Measurements from ENCODE around the gene SOCS2.

SOCS2 gene

DNA sequence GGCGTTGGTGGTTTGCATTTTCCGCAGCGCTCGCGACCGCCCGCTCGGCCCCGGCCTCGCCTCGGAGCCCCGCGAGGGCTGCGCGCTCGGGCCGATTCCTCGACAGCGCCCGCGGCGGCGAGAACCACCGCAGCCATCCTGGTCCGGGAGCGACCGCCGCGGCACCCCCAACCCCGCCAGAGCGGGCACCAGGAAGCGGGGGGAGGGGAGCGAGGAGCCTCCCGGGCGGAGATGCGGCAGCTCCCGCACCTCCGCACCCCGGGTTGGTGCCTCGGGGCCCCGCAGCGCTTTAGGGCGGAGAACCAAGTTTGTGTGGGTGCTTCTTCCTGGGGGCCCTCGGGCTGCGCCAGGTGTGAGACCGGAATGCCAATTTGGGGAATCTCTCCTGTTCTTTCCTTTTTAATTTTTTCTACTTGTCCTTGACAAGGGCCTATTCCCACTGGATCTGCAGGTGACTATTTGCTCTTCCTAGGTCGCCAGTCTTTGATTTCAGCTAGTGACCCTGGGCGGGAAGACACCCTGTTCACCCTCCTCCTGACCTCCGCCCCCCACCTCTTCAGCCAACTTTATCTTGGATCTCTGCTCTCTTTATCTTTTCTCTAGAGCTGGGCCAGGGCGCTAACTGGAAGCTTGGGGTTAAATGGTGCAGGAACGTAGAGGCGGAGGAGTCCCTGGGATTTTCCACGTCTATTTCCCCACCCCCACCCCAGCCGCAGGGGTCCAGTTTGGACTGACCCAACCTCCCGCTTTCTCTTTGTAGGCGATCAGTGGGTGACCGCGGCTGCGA lies at the start of gene SOCS2 (continued):
- TF ChIP-seq, protein P1, sequence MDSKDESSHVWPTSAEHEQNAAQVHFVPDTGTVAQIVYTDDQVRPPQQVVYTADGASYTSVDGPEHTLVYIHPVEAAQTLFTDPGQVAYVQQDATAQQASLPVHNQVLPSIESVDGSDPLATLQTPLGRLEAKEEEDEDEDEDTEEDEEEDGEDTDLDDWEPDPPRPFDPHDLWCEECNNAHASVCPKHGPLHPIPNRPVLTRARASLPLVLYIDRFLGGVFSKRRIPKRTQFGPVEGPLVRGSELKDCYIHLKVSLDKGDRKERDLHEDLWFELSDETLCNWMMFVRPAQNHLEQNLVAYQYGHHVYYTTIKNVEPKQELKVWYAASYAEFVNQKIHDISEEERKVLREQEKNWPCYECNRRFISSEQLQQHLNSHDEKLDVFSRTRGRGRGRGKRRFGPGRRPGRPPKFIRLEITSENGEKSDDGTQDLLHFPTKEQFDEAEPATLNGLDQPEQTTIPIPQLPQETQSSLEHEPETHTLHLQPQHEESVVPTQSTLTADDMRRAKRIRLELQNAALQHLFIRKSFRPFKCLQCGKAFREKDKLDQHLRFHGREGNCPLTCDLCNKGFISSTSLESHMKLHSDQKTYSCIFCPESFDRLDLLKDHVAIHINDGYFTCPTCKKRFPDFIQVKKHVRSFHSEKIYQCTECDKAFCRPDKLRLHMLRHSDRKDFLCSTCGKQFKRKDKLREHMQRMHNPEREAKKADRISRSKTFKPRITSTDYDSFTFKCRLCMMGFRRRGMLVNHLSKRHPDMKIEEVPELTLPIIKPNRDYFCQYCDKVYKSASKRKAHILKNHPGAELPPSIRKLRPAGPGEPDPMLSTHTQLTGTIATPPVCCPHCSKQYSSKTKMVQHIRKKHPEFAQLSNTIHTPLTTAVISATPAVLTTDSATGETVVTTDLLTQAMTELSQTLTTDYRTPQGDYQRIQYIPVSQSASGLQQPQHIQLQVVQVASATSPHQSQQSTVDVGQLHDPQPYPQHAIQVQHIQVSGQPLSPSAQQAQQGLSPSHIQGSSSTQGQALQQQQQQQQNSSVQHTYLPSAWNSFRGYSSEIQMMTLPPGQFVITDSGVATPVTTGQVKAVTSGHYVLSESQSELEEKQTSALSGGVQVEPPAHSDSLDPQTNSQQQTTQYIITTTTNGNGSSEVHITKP (tag by site-specific recombination; IDR thresholded peaks at IDR 0.05): no peak
- no peak for TF ChIP-seq OVOL3 (tag by site-specific recombination; IDR thresholded peaks at IDR 0.05)
- TF ChIP-seq ZNF561 (tag by site-specific recombination; IDR thresholded peaks at IDR 0.05; ENCODE audit: borderline replicate concordance): peak; percentile 53; the same call in 1 of the 2 replicates
- TF ChIP-seq GLI2 (tag by site-specific recombination; IDR thresholded peaks at IDR 0.05; ENCODE audit: borderline replicate concordance, low read depth): no peak
- 0 out of 2 replicates have a peak, but pooled peaks have one; percentile 4 for TF ChIP-seq ZNF596 (tag by site-specific recombination; IDR thresholded peaks at IDR 0.05)
- TF ChIP-seq WT1 (tag by site-specific recombination; IDR thresholded peaks at IDR 0.05): no peak
- TF ChIP-seq ZNF426 (tag by site-specific recombination; IDR thresholded peaks at IDR 0.05): no peak
- no peak for TF ChIP-seq SALL2 (tag by site-specific recombination; IDR thresholded peaks at IDR 0.05; ENCODE audit: borderline replicate concordance)
- TF ChIP-seq, protein P2, sequence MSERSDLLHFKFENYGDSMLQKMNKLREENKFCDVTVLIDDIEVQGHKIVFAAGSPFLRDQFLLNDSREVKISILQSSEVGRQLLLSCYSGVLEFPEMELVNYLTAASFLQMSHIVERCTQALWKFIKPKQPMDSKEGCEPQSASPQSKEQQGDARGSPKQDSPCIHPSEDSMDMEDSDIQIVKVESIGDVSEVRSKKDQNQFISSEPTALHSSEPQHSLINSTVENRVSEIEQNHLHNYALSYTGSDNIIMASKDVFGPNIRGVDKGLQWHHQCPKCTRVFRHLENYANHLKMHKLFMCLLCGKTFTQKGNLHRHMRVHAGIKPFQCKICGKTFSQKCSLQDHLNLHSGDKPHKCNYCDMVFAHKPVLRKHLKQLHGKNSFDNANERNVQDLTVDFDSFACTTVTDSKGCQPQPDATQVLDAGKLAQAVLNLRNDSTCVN (tag by site-specific recombination; optimal IDR thresholded peaks at IDR 0.05): peak; percentile 44
- TF ChIP-seq, protein P3, sequence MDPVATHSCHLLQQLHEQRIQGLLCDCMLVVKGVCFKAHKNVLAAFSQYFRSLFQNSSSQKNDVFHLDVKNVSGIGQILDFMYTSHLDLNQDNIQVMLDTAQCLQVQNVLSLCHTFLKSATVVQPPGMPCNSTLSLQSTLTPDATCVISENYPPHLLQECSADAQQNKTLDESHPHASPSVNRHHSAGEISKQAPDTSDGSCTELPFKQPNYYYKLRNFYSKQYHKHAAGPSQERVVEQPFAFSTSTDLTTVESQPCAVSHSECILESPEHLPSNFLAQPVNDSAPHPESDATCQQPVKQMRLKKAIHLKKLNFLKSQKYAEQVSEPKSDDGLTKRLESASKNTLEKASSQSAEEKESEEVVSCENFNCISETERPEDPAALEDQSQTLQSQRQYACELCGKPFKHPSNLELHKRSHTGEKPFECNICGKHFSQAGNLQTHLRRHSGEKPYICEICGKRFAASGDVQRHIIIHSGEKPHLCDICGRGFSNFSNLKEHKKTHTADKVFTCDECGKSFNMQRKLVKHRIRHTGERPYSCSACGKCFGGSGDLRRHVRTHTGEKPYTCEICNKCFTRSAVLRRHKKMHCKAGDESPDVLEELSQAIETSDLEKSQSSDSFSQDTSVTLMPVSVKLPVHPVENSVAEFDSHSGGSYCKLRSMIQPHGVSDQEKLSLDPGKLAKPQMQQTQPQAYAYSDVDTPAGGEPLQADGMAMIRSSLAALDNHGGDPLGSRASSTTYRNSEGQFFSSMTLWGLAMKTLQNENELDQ (tag by site-specific recombination; IDR thresholded peaks at IDR 0.05; ENCODE audit: low read depth): no peak
- TF ChIP-seq, protein P4, sequence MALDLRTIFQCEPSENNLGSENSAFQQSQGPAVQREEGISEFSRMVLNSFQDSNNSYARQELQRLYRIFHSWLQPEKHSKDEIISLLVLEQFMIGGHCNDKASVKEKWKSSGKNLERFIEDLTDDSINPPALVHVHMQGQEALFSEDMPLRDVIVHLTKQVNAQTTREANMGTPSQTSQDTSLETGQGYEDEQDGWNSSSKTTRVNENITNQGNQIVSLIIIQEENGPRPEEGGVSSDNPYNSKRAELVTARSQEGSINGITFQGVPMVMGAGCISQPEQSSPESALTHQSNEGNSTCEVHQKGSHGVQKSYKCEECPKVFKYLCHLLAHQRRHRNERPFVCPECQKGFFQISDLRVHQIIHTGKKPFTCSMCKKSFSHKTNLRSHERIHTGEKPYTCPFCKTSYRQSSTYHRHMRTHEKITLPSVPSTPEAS (tag by site-specific recombination; IDR thresholded peaks at IDR 0.05): no peak
- no peak for TF ChIP-seq SCRT1 (tag by site-specific recombination; IDR thresholded peaks at IDR 0.05; ENCODE audit: borderline replicate concordance)
- no peak for TF ChIP-seq ZNF37A (tag by site-specific recombination; IDR thresholded peaks at IDR 0.05)

DNA sequence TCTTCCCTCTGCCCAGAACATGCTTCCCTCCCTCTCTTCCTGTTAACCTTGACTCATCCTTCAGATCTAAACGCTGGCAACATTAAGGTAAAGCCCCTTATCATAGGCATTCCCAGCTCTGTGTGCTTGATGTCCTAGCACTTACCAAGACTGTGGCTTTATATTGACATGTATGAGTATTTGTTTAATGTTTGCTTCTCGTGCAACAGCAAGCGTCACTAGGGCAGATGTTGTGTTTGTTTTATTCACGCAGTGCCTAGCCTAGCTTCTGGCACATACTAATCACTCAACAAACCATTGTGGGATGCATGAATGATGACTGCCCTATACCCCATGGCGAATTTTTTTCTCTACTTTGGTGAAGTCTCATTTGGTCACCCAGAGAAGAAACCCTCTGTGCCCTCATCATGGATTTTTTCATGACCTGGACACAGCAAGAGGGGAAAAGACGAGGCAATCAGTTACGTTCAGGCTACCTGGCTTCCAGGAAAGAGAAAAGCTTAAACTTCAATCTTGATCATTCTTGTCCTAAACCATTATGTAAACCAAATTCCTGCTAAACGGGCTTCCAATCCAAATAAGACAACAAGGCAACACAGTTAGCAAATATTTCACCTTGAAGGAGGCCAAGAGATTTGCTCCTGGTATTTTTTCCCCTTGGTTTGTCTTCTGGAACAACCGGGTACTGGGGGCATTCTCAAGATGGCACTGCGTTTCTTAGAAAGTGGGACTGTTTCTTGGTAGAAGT lies 47.9 kb upstream of the SOCS2 start:
- POLR2A ChIA-PET: no interaction called here
- H3K27ac ChIP-seq (ENCODE audit: extremely low read depth, low read depth, low read length): no peak overlapping the region
- H3K9me3 ChIP-seq (ENCODE audit: control insufficient read depth, insufficient read depth, low read depth, low read length): no peaks in the 10 kb centered on the region
- H3K36me3 ChIP-seq (ENCODE audit: control insufficient read depth in 2 of 2, insufficient read depth in 1 of 2, low read length in 2 of 2): no peaks in the 10 kb centered on the region
- H3K4me1 ChIP-seq (ENCODE audit: control insufficient read depth, insufficient read depth, low read length): 0 out of 2 replicates have a peak, but pooled peaks cover 2% of the 10 kb centered on the region
- TF ChIP-seq TCF7L2 (IDR thresholded peaks at IDR 0.05; ENCODE audit: borderline replicate concordance, low read depth, low read length): no peak
- no peak for TF ChIP-seq ZNF394 (tag by site-specific recombination; IDR thresholded peaks at IDR 0.05; ENCODE audit: borderline replicate concordance)
- no peak for TF ChIP-seq ZNF133 (tag by site-specific recombination; IDR thresholded peaks at IDR 0.05)
- no peak for TF ChIP-seq SCRT2 (tag by site-specific recombination; IDR thresholded peaks at IDR 0.05)
- no peak for TF ChIP-seq ZNF112 (tag by site-specific recombination; IDR thresholded peaks at IDR 0.05)
- TF ChIP-seq, protein P5, sequence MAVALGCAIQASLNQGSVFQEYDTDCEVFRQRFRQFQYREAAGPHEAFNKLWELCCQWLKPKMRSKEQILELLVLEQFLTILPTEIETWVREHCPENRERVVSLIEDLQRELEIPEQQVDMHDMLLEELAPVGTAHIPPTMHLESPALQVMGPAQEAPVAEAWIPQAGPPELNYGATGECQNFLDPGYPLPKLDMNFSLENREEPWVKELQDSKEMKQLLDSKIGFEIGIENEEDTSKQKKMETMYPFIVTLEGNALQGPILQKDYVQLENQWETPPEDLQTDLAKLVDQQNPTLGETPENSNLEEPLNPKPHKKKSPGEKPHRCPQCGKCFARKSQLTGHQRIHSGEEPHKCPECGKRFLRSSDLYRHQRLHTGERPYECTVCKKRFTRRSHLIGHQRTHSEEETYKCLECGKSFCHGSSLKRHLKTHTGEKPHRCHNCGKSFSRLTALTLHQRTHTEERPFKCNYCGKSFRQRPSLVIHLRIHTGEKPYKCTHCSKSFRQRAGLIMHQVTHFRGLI (tag by site-specific recombination; IDR thresholded peaks at IDR 0.05): no peak
- TF ChIP-seq BCL11B (tag by site-specific recombination; IDR thresholded peaks at IDR 0.05; ENCODE audit: low read depth): no peak
- TF ChIP-seq, protein P6, sequence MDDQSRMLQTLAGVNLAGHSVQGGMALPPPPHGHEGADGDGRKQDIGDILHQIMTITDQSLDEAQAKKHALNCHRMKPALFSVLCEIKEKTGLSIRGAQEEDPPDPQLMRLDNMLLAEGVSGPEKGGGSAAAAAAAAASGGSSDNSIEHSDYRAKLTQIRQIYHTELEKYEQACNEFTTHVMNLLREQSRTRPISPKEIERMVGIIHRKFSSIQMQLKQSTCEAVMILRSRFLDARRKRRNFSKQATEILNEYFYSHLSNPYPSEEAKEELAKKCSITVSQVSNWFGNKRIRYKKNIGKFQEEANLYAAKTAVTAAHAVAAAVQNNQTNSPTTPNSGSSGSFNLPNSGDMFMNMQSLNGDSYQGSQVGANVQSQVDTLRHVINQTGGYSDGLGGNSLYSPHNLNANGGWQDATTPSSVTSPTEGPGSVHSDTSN (CRISPR knock-in tag; IDR thresholded peaks at IDR 0.05): no peak
- no peak for TF ChIP-seq ZNF155 (tag by site-specific recombination; IDR thresholded peaks at IDR 0.05)
- CTCF ChIA-PET: interaction anchor here (1.0 to 1.2 kb wide), 3 partner anchors 21 to 577 kb away, joined by 3 to 4 read pairs (median 4); no protein-coding TSS in a partner anchor
- no peak overlapping the region for H3K4me3 ChIP-seq (ENCODE audit: low read depth, low read length)
